DMS153 treated with DMSO at 0.1 percent for 48 hours (cell line): Measurements from ENCODE around the gene RNU6-9.

ENCODE experiments used
- DNase-seq: peaks from one replicate; lab custom pipeline; 2025; ENCODE audit not compliant: unreplicated experiment; lab: John Stamatoyannopoulos, UW

The RNU6-9 gene

DNA sequence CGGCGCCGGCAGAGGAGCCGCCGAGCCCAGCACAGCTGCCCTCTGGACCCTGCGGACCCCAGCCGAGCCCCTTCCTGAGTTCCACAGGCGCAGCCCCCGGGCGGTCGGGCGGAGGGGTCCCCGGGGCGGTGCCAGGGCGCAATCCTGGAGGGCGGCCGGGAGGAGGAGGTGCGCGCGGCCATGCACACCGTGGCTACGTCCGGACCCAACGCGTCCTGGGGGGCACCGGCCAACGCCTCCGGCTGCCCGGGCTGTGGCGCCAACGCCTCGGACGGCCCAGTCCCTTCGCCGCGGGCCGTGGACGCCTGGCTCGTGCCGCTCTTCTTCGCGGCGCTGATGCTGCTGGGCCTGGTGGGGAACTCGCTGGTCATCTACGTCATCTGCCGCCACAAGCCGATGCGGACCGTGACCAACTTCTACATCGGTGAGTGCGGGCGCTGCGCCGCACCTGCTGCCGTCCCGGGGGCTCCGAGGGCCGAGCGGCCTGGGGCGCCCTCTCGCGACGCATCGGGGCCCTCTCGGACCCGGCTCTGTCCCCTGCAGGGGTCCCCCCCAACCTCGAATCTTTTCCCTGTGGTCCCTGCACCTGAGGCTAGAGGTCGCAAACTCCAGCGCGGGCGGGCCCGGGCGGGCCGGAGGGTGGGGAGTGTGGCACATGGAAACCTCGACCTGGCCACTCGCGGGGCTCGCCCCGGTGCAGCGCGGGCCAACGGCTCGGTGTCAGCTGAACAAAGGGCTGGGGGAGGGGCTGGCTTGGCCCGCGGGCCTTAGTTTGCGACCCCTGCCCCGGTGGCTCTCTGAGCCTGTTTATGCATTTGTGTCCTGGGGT, 24.3 kb downstream of the RNU6-9 start, which contains the start of gene KISS1R:
Gene KISS1R, plus strand, starts transcription at position 11 of the 829 bp plus-strand sequence. Its CDS starts 170 bp downstream, at position 181.
- DNase-seq = no peak

- DNase-seq = no peak
These were observed 24.8 kb downstream of the RNU6-9 start for GRCh38 chr19:918152-918437.

- DNase-seq = no peak
These were observed 25.4 kb downstream of the RNU6-9 start for GRCh38 chr19:918481-919198.

GRCh38 chr19:919199-920050, 26.1 kb downstream of the RNU6-9 start:
- DNase-seq = no peak

DNA sequence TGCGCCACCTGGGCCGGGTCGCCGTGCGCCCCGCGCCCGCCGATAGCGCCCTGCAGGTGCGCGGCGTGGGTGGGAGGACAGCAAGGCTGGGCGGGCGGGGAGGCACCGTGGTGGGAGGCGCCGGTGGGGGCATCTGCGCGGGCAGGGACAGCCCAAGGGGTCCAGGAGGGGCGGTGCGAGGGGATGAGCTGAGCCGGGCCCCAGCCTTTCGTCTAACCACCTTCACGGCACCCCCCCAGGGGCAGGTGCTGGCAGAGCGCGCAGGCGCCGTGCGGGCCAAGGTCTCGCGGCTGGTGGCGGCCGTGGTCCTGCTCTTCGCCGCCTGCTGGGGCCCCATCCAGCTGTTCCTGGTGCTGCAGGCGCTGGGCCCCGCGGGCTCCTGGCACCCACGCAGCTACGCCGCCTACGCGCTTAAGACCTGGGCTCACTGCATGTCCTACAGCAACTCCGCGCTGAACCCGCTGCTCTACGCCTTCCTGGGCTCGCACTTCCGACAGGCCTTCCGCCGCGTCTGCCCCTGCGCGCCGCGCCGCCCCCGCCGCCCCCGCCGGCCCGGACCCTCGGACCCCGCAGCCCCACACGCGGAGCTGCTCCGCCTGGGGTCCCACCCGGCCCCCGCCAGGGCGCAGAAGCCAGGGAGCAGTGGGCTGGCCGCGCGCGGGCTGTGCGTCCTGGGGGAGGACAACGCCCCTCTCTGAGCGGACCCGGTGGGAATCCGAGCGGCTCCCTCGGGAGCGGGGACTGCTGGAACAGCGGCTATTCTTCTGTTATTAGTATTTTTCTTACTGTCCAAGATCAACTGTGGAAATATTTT, 27.0 kb downstream of the RNU6-9 start:
- DNase-seq = no peak

DNA sequence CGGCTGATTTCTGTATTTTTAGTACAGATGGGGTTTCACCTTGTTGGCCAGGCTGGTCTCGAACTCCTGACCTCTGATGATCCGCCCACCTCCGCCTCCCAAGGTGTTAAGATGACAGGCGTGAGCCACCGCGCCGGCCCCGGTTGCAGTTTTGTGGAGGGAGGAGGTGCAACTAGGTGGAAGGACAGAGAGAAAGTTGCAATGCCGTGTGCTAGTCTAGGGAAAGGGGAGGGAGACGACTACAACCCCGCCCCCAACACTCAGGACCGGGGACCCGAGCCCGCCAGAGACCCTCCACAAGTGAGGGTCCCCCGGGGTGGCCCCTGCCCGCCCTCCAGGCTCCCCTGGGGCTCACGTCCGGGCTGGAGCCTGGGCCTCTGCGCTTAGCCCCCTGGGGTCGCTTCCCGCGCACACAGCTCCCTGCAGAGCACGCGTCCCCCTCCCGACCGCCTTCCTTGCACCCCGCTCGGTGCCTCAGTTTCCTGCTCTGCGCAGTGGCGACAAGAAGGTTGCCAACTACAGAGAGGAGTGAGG, 31.3 kb downstream of the RNU6-9 start:
- no peak for DNase-seq

DNA sequence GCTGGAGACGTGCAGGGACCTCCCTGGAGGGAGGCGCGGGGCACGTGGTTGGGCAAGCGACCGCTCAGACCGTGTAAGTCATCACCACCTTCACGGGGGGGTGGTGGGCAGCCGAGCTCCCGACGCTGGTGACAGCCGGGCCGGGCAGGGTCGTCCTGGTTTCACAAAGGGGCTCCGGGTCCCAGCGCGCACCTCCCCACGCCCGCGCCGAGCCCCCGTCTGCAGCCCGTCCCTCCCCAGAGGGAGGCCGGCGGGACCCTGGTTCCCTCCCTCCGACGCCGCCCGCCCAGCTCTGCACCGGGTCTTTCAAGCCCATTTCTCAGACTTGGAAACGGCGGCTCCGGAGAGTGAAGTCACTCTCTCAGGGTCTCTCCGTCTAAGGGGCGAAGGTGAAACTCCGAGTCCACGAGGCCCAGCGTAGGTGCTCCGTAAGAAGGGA, 31.8 kb downstream of the RNU6-9 start:
- DNase-seq = no peak

GRCh38 chr19:925526-926322, 32.4 kb downstream of the RNU6-9 start, which contains the start of gene ARID3A:
ARID3A (plus strand) TSS chr19:926035; CDS start chr19:929529, 3,494 bp downstream.
- DNase-seq = peak; percentile 27

DNA sequence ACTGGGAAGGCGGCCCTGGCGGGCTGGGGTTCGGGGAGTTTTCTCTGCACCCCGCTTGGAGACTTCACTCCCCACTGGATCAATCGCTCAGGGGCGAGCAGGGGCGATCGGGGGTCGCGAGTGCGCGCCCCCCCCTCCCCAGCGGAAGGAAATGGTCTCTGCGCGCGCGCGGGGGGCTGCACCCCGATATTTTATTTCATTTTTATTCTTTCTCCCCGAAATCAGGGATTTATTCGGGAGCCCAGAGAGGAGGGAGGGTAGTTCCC, 33.0 kb downstream of the RNU6-9 start:
- DNase-seq = no peak

DNA sequence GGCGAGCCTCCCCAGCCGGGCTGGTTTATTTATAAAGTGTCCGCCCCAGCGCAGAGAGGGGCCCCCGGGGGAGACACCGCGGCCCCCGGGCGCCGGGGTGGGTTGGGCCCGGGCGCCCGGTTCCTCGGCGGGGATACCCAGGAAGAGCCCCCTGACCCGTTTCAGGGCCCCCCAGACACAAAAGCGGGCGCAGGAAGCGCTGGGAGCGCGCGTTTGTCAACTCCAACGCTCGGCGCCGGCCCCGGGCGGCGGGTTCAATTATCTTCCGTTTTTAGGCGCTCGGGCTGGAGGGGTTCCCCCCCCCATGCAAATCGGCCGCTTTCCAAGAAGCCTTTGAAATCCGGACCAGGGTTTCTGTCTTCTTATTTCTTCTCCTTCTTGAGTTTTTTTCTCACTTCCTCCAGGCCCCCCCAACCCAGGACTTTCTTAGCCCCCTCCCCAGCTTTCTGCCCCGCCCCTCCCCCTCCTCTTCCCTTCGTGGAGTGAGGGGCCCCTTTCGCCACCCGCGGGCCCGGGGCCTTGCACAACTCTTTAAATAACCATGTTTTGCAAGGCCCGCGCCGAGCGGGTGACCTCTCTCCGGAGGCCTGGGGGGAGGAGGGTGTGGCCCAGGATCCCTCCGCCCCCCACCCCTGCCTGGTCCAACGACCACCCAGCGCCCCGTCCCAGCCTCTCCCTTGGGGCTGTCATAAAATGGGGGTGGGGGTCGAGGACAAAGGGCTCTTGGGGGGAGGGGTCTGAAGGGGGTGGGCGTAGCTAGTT, 33.5 kb downstream of the RNU6-9 start:
- no peak for DNase-seq

- DNase-seq = no peak
These were observed 34.1 kb downstream of the RNU6-9 start for GRCh38 chr19:927351-927779.

- no peak for DNase-seq
These were observed 34.6 kb downstream of the RNU6-9 start for GRCh38 chr19:927780-928401.

DNA sequence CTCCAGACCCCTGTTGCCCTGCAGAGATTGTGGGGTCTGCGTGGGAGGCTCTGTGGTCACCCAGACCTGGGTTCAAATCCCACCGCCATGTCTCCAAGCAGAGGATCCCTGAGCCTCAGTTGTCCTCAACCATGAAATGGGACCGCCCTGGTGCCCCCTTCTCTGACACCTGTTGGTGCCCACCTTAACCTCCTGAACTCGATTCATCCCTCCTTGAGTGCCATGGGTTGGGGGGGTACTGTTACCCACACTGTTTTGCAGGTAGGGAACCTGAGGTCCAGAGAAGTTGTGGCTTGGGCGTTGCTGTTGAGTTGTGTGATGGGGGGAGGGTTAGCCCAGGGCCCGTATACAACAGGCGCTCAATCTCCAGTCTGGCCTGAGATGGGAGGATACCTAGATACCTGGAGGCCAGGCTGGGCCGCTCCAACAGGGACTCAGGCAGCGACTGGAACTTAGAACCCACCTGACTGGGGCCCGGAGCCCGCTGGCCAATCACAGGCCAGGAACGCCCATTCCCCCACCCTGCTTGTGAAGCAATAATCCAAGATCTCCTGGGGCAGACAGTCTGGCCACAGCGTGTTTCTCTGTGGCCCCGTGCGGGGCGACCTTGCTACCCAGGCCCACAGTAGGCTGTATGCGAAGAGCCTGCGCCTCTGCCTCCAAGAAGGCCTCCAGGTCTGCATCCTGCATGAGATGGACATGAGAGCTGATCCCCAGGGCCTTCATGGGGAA, 35.4 kb downstream of the RNU6-9 start:
- DNase-seq = no peak

GRCh38 chr19:929203-929890, 36.1 kb downstream of the RNU6-9 start:
- no peak for DNase-seq

DNA sequence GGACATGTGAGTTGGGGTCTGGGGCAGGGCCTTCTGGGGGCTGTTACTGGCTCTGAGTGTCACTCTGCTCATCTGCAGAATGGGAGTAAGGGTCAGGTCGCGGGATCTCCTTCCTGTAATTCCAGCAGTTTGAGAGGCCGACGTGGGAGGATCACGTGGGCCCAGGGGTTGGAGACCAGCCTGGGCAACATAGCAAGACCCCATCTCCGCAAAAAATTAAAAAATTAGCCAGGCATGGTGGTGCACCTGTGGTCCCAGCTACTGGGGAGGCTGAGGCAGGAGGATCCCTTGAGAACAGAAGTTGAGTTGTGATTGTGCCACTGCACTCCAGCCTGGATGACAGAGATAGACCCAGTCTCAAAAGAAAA, 36.6 kb downstream of the RNU6-9 start:
- DNase-seq = no peak

DNA sequence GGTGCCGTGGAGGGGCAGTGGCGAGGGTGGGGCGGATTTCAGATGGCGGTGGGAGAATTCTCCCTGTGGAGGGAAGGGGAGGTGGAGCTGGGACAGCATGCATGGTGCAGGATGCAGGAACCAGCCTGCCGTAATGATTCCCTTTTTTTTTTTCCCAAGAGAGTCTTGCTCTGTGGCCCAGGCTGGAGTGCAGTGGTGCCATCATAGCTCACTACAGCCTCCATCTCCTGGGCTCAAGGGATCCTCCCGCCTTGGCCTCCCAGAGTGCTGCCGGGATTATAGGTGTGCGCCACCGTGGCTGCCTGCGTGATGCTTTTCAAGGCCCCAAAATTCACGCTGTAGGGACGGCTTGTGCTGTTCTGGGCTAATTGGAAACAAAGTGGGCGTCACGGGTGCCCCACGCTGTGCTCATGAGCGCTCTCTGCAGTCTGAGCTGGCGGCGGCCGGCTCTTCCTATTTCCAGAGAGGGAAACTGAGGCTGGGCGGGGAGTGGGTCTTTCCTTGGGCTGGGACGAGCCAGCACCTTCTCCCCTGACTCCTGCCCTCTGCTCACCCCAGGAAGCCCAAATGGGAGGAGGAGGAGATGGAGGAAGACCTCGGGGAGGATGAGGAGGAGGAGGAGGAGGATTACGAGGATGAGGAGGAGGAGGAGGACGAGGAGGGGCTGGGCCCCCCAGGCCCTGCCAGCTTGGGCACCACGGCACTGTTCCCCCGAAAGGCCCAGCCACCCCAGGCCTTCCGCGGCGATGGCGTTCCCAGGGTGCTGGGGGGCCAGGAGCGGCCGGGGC, 38.8 kb downstream of the RNU6-9 start:
- DNase-seq = no peak
